GM12875 (cell line): Measurements from ENCODE around the gene LCN15.
"Not testable (repeated sequence)": the region's sequence is repeated elsewhere in the genome, so short reads cannot be mapped to it uniquely, and the experiment has no call there.

Source experiments
- H3K4me3 ChIP-seq: one replicate; pipeline ENCODE4 v1.5.1; 2011; ENCODE audit warnings: low read depth, low read length, control low read depth
- CTCF ChIP-seq: IDR thresholded peaks from 2 replicates; pipeline ENCODE4 v1.5.1; 2011; ENCODE audit warnings: low read depth, mild to moderate bottlenecking, control low read depth, inconsistent platforms, low read length, moderate library complexity, borderline replicate concordance; ENCODE audit not compliant: insufficient read depth

The LCN15 gene

GRCh38 chr9:136759436-136760325 is 4.6 kb downstream of the LCN15 start:
- no peak for TF ChIP-seq CTCF
- H3K4me3 ChIP-seq = no peak overlapping the region

GRCh38 chr9:136759001-136759400 is 5.3 kb downstream of the LCN15 start:
- TF ChIP-seq CTCF = no peak
- H3K4me3 ChIP-seq = no peak overlapping the region

DNA sequence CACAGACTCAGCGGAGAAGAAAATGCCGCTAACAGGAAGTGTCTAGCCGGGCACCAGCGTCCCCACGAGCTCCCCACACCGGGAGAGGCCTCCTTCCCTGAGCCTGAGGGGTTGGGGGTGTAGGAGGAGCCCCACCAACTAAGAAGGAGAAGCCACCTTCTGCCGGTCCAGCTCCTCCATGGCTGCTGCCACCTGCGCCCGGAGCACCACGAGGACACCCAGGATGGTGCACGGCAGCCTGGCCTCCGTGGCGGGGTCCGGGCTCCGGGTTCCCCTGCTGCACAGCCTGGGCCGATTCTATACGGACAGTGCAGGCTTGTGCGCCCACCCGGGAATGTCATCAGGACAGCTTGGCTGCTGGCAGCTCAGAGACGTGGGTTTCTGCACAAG is 6.6 kb downstream of the LCN15 start:
- no peak for TF ChIP-seq CTCF
- no peak overlapping the region for H3K4me3 ChIP-seq

DNA sequence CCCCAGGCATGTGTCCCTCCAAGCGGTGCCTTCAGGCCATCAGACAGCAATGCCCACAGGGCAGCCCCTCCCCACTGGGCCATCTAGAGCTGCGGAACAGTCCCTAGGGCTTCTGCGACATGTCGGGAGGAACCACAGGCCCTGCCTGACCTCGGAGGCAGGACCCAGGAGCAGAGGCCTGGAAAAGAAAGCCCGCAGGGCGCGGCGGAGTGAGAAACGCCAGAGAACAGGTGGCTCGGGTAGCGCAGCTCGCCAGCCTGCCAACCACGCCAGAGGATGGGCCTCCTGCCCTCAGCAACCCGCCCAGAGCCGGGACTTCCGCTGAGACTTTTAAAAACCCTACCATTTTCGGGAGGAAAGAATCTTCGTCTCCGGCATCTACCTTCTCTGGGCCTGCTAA is 7.0 kb downstream of the LCN15 start:
- no peak for TF ChIP-seq CTCF
- H3K4me3 ChIP-seq = no peak overlapping the region

GRCh38 chr9:136756836-136757235 is 7.5 kb downstream of the LCN15 start:
- H3K4me3 ChIP-seq = no peak overlapping the region

DNA sequence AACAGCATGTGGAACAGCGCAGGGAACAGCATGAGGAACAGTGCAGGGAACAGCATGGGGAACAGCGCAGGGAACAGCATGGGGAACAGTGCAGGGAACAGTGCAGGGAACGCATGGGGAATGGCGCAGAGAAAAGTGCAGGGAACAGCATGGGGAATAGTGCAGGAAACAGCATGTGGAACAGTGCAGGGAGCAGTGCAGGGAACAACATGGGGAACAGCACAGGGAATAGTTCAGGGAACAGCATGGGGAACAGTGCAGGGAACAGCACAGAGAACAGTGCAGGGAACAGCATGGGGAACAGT is 8.2 kb downstream of the LCN15 start:
- TF ChIP-seq CTCF = no peak
- no peak overlapping the region for H3K4me3 ChIP-seq

More at GRCh38 chr9:136756836-136757235, 7.5 kb downstream of the LCN15 start:
- TF ChIP-seq CTCF = no peak

DNA sequence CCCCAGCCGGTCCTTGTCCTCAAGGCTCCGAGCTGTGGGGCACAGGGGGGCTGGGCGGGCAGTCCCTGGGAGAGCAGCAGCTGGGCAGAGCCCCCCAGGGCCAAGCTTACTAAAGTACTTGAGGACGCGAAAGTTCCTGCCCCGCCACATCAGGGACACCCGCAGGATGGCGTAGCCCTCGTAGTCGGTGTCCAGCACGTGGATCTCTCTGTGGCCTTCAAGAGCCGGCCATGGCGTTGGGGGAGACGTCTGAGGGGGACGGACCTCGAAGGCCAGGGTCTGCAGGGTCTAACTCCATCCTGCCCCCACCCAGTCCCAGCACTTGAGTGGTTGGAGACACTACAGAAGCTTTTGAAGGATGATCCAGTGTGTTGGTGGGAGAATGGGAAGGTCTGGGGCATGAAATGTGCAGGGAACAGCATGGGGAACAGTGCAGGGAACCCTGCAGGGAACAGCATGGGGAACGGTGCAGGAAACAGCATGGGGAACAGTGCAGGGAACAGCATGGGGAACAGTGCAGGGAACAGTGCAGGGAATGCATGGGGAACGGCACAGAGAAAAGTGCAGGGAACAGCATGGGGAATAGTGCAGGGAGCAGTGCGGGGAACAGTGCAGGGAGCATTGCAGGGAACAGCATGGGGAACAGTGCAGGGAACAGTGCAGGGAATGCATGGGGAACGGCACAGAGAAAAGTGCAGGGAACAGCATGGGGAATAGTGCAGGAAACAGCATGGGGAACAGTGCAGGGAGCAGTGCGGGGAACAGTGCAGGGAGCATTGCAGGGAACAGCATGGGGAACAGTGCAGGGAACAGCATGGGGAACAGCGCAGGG is 8.8 kb downstream of the LCN15 start:
- not testable (repeated sequence) for H3K4me3 ChIP-seq
